VCaP (cell line): Measurements from ENCODE around the gene MAGI1.

ENCODE experiments used
- H3K27ac ChIP-seq: fragments of 450-650 bp; 2 replicates; pipeline ENCODE4 v1.5.1; 2017
- TF ChIP-seq, protein P1 (sequence below): fragments of 450-650 bp; conservative IDR thresholded peaks from 2 replicates; pipeline ENCODE4 v1.5.1; 2017; ENCODE audit warnings: mild to moderate bottlenecking, moderate library complexity

MAGI1 gene

DNA sequence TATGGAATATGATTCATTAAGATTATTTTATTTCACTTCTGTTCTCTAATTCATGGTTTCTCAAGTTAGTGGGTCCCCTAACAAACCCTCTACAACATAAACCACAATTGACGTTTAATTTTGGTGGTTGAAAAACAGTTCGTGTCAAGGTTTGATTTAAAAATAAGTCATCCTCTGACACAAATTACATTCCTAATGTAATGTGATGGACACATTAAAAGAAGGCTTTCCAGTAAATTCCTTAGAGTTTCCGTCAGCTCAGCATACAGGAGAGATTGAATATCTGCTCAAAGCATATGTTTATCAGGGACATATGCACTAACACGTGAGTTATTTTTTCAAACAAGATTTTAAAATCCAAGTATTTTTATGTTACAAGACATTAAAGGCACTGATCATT lies 724.4 kb downstream of the MAGI1 start:
- TF ChIP-seq, protein P1, sequence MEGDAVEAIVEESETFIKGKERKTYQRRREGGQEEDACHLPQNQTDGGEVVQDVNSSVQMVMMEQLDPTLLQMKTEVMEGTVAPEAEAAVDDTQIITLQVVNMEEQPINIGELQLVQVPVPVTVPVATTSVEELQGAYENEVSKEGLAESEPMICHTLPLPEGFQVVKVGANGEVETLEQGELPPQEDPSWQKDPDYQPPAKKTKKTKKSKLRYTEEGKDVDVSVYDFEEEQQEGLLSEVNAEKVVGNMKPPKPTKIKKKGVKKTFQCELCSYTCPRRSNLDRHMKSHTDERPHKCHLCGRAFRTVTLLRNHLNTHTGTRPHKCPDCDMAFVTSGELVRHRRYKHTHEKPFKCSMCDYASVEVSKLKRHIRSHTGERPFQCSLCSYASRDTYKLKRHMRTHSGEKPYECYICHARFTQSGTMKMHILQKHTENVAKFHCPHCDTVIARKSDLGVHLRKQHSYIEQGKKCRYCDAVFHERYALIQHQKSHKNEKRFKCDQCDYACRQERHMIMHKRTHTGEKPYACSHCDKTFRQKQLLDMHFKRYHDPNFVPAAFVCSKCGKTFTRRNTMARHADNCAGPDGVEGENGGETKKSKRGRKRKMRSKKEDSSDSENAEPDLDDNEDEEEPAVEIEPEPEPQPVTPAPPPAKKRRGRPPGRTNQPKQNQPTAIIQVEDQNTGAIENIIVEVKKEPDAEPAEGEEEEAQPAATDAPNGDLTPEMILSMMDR, result no peak
- no peak overlapping the region for H3K27ac ChIP-seq

DNA sequence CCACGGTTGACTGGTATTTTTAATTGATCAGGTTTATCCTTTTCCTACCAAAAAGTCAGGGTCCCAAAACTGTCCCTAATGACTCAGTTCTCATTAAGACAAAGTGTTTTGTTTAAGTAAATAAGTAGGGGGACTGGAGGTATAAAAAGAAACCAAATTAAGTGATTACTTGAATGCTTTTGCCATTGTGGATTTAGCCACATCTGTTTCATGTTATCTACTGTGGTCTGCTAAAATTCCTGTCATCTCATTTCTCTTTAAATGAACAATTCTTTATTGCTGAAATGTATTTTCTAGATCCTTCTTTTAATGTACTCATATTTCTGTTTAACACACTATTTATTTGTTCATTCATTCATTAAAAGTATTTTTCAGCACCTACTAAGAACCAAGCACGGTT lies 725.1 kb downstream of the MAGI1 start:
- H3K27ac ChIP-seq, result no peak overlapping the region
- TF ChIP-seq, protein P1, result no peak

DNA sequence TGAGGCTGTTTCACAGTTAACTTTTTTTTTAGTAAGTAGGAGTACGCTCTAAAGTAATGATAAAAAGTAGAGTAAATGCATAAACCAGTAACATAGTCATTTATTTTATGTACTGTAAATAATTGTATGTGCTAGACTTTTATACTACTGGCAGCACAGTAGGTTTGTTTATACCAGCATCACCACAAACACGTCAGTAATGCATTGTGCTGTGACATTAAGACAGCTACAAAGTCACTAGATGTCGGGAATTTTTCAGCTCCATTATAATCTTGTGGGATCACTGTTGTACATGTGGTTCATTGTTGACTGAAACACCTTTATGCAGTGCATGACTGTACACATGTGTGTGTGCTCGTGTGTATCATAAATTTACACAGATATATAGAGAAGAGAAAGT lies 732.9 kb downstream of the MAGI1 start:
- no peak overlapping the region for H3K27ac ChIP-seq
- TF ChIP-seq, protein P1, result no peak
